ENCODE data around the gene OAS2.
"Not testable (repeated sequence)": the region's sequence is repeated elsewhere in the genome, so short reads cannot be mapped to it uniquely, and the experiment has no call there.

Gene OAS2

DNA sequence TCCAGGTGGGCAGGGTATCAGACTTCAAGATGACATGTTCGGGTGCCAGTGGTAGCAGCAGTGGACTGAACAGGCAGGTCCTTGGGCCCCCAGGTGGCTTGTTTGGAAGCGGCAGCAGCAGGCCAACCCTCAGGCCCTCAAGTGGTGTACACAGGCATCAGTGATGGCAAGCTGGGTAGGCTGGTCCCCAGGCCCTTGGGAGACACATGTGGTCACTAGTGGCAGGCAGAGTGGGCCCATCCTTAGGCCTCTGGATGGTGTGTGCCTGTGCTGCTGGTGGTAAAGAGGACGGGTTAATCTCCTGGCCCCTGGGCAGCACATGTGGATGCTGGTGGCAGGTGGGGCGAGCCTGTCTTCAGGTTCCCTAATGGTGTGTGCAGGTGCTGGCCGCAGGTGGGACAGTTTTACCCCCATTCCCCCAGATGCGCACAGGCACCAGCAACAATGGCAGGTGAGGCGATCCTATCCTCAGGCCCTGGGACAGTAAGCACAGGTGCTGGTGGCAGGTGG lies 8.0 kb downstream of the OAS2 start:
- DNase-seq, result no peak

DNA sequence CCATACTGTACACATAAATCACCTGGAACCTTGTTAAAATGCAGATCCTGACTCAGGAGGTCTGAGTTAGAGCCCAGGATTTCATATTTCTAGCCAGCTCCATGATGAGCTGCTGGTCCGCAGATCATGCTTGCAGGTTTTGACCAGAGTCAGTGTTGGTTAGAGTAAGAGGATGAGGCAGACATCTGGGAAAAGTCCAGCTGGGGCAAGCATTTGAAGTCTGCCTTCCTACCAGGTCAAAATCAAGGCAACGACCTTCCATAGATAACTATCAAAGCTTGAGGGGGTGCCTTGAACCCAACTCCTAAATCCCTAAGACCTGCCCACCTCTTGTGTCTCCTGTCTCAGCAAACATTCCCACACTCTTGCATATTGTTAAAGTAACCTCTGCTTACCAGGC lies 9.2 kb downstream of the OAS2 start:
- DNase-seq, result no peak

DNA sequence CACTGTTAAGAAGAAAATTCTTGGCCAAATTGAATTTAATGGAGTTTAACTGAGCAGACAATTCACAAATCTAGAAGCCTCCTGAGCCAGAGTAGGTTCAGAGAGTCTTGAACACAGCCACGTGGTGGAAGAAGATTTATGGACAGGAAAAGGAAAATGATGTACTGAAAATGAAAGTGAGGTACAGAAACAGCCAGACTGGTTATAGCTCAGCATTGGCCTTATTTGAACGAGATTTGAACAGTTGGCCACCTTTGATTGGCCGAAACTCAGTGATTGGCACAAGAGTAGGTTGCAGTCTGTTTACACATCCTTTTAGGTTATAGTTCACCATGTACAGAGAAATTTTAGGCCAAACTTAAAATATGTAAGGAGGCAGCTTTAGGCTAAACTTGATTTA lies 9.9 kb downstream of the OAS2 start:
- DNase-seq, result no peak

DNA sequence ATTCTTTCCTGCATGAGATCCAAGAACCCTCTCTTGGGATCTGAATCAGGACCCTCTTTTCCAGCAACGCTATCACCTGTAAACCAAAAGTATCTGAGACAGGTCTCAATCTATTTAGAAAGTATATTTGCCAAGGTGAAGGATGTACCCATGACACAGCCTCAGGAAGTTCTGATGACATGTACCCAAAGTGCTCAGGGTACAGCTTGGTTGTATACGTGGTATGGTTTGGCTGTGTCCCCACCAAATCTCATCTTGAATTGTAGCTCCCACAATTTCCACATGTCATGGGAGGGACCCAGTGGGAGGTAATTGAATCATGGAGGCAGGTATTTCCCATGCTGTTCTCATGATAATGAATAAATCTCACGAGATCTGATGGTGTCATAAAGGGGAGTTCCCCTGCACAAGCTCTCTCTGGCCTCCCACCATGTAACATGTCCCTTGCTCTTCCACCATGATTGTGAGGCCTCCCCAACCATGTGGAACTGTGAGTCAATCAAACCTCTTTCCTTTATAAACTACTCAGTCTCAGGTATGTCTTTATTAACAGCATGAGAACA lies 10.6 kb downstream of the OAS2 start:
- DNase-seq, result not testable (repeated sequence)

DNA sequence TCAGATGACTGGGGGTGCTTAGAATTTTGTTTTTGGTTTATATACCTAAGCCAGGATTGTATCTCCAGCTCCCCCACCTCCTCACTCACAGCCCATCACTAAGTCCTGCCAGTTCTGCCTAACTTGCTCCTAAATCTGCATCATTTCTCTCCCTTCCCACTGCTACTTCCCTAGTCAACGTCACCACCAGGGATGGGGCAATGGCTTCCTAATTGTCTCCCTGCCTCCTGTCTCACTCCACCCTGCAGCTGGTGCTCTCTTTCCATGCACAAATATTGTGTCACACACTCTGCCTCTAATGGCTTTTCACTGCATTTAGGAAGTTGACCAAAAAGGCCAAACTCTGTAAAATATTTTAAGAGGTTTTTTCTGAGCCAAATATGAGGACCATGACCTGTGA lies 11.5 kb downstream of the OAS2 start:
- DNase-seq, result no peak

DNA sequence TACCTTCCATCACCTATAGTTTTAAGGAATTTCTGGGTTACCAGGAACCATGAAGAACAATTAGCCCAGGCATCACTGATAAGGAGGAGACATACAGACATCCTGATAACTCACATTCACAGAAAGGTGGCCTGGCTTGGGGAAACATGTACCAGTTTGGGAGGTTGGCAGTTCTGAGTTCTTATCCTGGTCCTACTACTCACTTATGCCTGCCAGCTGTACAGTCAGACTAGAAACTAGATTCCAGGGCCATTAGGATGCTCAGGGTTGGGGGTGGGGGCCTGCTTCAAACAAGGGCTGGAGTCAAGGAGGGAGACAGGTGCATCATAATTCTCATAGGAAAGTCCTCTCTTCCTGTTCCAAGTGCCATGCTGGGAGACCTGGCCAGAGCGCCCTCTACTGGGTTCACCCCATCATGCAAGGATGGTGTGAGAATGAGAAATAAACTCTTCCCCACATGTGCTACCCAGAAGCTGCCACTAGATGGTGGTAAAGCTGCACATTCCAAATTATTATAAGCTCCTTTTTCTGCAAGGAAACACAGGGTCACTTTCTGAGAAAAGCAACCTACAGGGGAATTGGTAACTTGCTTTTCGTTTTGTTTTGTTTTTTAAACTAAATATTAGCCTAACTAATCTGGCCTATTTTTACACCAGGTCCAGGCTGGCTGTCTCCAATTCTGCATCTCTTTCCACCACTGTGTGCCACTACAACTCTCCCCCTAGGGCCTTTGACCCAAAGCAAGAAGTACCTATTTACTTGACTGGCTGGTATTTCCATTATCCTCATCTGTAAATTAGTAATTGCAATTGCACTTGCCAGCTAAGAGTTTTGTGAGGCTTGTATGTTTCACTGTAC lies 14.5 kb downstream of the OAS2 start:
- no peak for DNase-seq

DNA sequence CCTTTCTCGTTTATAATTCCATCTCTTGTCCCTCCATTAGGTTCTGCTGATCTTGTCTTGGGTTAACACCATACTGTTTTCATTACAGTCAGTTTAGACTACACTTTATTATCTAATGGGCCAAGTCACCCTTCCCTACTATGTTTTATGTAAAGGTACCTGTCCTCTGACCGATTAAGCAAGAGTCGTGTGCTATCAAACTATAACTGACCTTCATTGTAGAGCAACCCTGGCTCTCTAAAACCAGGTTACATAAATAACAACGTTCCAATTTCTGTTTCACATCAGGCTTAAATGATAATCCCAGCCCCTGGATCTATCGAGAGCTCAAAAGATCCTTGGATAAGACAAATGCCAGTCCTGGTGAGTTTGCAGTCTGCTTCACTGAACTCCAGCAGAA lies 16.7 kb downstream of the OAS2 start:
- no peak for DNase-seq

DNA sequence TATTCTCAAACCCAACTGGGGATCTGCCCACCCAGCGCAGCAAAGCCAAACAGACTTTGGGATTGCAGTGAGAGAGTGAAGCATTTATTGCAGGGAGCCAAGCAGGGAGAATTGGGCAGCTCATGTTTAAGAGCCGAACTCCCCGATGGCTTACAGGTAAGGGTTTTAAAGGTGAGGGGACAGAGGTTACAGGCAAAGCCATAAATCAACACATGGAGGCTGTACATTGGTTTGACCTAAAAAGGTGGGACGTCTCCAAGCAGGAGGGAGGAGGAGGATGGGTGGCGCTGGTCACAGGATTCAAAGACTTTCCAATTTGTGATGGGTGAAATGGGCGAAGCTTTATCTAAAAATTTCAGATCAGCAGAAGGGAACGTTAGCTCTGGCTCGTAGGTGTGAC lies 18.2 kb downstream of the OAS2 start:
- no peak for DNase-seq

DNA sequence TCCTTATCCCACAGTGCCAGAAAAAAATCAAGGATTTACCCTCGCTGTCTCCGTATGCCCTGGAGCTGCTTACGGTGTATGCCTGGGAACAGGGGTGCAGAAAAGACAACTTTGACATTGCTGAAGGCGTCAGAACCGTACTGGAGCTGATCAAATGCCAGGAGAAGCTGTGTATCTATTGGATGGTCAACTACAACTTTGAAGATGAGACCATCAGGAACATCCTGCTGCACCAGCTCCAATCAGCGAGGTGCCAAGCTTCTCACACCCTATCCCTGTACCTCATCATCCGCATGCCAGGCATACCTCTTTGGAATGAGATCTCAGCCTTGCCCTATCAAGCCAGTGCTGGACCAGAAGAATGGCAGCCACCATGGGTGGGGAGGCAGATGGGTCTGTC lies 19.2 kb downstream of the OAS2 start:
- DNase-seq, result no peak

DNA sequence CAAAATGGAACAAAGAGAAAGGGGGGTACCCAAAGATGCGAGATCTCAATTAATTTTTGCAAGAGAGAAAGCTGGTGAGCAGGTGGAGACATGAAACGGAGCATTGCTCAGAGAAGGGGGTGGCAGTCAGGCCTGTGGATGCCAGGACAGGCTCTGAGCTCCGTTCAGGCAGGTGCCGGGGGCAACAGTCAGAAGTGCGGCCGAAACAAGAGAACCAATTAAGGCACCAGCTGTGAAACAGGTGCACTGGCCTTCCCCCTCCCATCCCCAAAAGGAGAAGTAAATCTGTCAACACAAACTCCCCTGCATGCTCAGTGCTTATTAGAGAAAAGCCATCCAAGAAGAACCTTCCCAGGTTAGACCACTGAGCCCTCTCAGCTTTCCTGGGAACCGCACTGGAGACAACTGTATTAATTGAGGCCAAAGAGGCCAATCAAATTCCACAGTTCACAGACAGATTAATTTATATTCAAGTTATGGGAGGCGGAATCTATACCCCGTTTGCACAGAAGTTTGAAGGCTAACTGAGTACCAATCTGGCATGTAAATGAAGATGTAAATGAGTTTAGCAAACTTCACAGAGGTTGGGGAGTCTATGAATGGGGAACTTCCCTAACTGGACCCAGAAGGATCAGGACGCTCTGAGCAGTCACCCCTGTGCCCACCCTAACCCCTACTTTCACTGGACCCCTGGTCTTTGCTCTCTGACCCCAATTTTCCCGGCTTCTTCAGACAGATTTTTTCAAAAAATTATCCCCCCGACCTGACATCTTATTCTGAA lies 20.9 kb downstream of the OAS2 start:
- DNase-seq, result no peak

DNA sequence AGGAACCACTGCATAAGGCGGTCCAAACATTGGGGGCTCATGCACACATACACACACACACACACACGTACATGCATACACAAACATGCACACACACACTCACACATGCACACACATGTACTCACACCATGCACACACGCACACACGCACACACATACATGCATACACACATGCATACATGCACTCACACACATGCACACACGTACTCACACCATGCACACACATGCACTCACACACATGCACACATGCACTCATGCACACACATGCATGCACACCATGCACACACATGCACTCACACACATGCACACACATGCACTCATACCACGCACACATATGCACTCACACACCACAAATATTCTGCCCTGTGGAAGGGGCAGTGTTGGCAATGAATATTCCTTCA lies 22.1 kb downstream of the OAS2 start:
- no peak for DNase-seq

DNA sequence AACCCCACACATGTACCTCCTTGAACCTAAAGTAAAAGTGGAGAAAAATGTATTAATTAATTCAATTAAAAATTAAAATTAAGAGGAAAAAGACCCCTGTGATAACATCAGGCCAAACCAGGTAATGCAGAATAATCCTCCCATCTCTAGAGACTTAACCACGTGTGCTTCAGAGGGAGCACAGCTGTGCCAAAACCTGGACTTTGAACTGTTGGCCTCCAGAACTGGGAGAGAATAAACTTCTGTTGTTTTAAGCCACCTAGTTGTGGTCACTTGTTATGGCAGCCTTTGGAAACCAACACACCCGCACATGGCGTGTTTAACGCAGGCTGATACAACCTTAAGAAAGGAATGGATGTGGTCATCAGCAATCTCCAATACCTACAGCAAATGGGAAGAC lies 23.8 kb downstream of the OAS2 start:
- DNase-seq, result no peak

DNA sequence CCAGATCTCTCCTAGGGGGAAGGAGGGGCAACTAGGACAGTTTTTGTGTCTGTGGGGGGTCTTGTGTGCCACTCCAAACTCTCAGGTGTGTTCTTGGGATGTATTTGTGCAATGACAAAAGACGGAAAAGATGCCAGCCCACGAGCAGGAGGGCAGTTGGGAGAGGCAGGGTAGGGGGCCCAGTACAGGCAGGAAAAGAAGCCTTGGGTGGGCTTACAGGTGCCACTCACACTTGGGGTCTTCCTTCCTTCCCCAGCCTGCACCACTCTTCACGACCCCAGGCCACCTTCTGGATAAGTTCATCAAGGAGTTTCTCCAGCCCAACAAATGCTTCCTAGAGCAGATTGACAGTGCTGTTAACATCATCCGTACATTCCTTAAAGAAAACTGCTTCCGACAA lies 24.4 kb downstream of the OAS2 start:
- no peak for DNase-seq

DNA sequence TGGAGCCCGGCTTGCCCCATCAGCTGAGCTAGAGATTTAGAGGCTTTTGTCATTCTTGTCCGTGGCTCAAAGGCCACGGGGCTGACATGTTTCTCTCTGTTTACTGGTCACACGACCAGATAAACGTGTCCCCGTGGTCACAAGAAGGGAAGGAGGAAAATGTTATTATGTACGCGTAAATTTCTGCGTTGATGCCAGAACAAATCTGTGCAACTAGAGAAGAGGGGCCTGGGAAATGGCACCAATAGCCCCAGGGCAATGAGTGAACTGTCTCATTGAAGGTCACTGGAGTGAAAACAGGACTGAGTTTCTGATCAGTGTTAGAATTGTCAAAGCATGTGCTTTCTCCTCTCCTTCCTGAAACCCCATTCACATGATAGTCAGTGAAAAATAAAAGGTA lies 25.3 kb downstream of the OAS2 start:
- no peak for DNase-seq

DNA sequence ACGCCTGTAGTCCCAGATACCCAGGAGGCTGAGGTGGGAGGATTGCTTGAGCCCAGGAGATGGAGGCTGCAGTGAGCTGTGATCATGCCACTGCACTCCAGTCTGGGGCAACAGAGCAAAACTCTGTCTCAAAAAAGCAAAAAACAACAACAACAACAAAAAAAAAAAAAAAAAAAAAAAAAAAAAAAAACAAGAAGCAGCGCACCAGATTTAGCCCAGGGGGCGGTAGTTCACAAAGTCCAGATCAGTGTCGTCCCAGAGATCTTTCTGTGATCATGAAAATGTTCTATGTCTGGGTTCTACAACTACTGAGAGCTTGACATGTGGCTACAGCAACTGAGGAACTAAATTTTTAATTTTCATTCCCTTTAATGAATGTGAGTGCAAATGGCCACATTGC lies 27.4 kb downstream of the OAS2 start:
- DNase-seq, result no peak

DNA sequence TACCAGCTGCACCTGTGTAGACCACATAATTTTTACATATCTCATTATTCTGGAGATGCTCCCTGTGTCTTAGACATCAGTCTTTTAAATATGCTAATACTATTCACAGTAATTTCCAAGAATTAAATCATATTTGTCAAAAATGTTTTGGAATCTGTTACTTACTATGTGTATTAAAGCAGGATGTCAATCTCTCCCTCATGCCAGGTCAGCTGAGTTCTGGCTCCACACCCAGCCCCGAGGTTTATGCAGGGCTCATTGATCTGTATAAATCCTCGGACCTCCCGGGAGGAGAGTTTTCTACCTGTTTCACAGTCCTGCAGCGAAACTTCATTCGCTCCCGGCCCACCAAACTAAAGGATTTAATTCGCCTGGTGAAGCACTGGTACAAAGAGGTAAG lies 27.9 kb downstream of the OAS2 start:
- DNase-seq, result no peak

DNA sequence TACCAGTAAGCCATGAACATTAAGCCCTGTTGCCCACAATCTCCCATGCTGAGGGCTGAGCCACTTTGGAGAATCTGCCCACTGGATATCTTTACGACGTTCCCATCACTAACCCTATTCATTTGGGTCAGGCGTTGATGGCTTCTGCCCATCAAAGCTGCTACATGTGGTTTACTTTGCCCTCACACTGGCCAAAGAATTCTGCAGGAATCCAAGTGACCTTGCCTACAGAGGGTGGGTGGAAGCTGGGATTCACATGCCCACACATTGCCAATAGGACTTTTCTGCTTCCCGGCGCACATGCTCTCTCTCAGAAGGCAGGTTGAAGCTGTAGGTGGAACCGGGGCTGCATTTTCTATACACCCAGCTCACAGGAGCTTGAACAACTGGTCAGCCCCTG lies 28.3 kb downstream of the OAS2 start:
- no peak for DNase-seq

DNA sequence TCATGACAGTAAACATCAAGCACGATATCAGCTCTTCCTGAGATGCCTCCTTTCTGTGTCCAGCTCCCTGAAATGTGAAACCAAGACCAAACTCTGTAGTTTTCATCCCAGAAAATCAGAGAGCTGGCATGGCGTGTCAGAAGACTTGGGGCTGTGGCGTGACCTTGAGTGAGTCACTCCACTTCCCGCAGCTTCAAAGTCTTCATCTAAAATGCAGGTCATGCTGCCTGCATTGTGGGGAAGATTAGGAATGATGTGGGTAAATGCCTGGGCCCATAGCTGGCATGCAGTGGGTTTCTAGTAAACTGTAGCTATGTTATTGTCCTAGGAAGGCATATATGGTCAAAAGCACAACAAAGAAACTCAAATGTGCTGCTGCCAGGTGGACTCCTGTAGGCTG lies 28.8 kb downstream of the OAS2 start:
- DNase-seq, result no peak

DNA sequence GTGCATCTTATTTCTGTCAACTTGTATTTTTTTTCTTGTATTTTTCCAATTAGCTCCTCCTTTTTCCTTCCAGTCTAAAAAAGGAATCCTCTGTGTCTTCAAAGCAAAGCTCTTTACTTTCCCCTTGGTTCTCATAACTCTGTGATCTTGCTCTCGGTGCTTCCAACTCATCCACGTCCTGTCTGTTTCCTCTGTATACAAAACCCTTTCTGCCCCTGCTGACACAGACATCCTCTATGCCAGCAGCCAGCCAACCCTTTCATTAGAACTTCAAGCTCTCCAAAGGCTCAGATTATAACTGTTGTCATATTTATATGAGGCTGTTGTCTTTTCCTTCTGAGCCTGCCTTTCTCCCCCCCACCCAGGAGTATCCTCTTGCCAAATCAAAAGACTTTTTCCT lies 32.4 kb downstream of the OAS2 start:
- DNase-seq, result no peak

DNA sequence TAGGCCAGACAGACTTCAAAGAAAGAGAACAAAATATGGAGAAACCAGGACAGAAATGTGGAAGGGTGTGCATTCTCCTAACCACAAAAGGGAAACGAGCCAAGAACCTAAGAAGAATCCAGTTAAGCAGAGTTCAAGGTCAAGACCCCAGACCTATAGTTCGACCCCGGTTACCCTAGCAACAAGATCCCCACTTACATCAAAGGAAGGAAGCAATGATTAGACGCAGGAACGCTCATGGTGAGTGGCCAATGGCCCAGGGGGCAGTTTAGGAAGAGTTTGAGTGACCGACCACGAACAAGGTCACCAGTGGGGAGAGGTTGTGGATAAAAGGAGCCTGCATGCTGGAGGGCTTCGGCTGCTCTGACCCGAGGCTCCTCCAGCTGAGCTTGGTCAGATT lies 36.2 kb downstream of the OAS2 start:
- DNase-seq, result no peak

DNA sequence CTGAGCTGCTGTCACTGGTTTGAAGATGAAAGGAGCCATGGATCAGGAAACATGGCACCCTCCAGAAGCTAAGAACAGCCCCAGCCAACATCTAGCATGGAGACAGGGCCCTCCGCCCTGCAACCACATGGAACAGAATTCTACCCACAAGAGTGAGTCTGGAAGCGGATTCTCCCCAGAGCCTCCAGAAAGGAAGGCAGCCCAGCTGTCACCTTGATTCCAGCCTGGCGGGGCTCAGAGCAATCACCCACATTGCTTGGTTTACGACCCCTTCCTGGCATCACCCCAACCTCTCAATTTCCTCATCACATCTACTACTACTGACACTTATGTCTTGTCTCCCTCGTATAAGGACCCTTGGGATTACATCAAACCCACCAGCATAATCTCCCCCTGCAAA lies 38.5 kb downstream of the OAS2 start:
- DNase-seq, result no peak

DNA sequence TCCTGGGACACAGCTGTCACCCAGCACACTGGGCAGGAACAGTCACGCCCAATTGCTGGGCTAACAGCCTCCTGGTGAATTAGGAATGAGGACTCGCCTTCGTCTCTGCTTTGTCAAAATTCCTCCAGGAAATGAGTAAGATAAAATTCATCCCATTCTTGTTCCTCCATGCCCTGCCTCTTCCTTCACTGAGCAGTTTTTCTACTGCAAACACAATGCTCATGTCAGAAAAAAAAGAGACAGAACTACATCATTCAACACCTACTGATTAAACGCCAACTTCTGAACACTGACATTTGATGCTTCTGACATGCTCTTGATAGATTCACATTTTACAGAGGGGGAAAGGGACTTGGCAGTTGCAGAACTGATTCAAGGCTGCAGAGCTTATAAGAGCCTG lies 40.7 kb downstream of the OAS2 start:
- no peak for DNase-seq

DNA sequence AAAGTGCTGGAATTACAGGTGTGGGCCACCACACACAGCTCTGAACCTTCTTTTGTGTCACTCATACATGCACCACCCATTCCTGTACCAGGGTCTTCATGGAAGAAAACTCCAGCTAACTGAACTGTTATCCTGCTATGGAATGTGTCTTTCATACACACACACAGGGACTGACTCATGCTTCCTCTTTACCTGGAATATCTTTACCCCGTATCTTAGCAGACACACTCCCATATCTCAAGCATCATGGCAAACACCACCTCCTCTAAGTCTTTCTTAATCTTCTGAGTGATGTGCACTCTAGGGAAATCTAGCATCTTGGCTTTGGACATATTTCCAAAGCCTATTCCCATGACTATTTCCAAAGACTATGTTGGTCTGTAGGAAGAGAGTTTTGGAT lies 43.2 kb downstream of the OAS2 start:
- DNase-seq, result no peak

Data from effector CD8-positive, alpha-beta T cell (primary cell).